HepG2 (cell line): Measurements from ENCODE around the gene CA10. TPM values are rescaled to one million over a fixed set of nuclear protein-coding genes. Genes with fewer than 3 reads are reported as not detected.

Experiments
- ATAC-seq: fragments of 200-7000 bp; cut with Tn5 transposase; 3 replicates; pipeline ENCODE4 v1.9.1; 2020; ENCODE audit warnings: mild to moderate bottlenecking, moderate library complexity
- BruUV-seq: library from RNA; stranded (reverse); fragments of 400-500 nt; replicated peaks from 2 replicates; lab custom pipeline; 2021; lab: Mats Ljungman, UMichigan
- CTCF ChIA-PET: fragments of 300-600 bp; formaldehyde crosslinking; extraction: SDS; loops from one replicate; lab custom pipeline; 2021; ENCODE audit warnings: low total read pairs, inconsistent platforms, low intra/inter-chr PET ratio; lab: Yijun Ruan, JAX
- POLR2A ChIA-PET: fragments of 350-600 bp; sonication (Branson Sonifier 250); formaldehyde crosslinking; loops from one replicate; lab custom pipeline; 2020; ENCODE audit warnings: antibody characterized with exemption, inconsistent platforms; lab: Yijun Ruan, JAX
- DNase-seq: peaks from one replicate; pipeline ENCODE4 v3.0.0-alpha.2; 2015; ENCODE audit warnings: low spot score
- FAIRE-seq: peaks from 3 replicates; lab custom pipeline; 2011; peaks lifted over from hg19 to GRCh38; lab: Jason Lieb, UNC
- H2AFZ ChIP-seq: one replicate; pipeline ENCODE4 v1.6.1; 2011; ENCODE audit warnings: low read length, inconsistent platforms
- H3K27ac ChIP-seq: fragments of 300-600 bp; 3 replicates; pipeline ENCODE4 v1.8.0; 2011; ENCODE audit warnings: mixed run types, mild to moderate bottlenecking, mixed read lengths, low read length, inconsistent platforms; ENCODE audit not compliant: insufficient read depth; ENCODE audit errors: extremely low read length
- H3K27me3 ChIP-seq, 2 experiments: fragments of 200-600 bp in 1 of 2; 2 replicates in 1 of 2; 3 replicates in 1 of 2; pipeline versions ENCODE4 v1.6.0 to v1.8.0; 2011; ENCODE audit warnings: low read length in 2 of 2, mild to moderate bottlenecking in 2 of 2, moderate library complexity in 2 of 2, inconsistent platforms in 1 of 2; ENCODE audit not compliant: insufficient read depth in 2 of 2, control insufficient read depth in 1 of 2
- H3K36me3 ChIP-seq, 2 experiments: fragments of 200-600 bp in 1 of 2; replicated peaks in 1 of 2; 2 replicates in 1 of 2; 3 replicates in 1 of 2; pipeline versions ENCODE4 v1.5.1 to v1.8.0; 2011; ENCODE audit warnings: low read length in 2 of 2, inconsistent platforms in 1 of 2; ENCODE audit not compliant: insufficient read depth in 2 of 2, control insufficient read depth in 1 of 2
- H3K4me1 ChIP-seq: 2 replicates; pipeline ENCODE4 v1.5.1; 2012; ENCODE audit warnings: low read length, inconsistent platforms; ENCODE audit not compliant: insufficient read depth
- H3K4me2 ChIP-seq: 2 replicates; pipeline ENCODE4 v1.6.0; 2011; ENCODE audit warnings: low read depth, low read length, inconsistent platforms
- H3K4me3 ChIP-seq, 3 experiments: fragments of 200-600 bp in 1 of 3; sonication (generic), shearing (Covaris generic) in 1 of 3; replicated peaks in 1 of 3; 2 replicates each; pipeline ENCODE4 v1.5.1; 2011 to 2016; ENCODE audit warnings: low read length in 3 of 3, inconsistent platforms in 2 of 3, low read depth in 2 of 3, mild to moderate bottlenecking in 2 of 3, control low read depth in 1 of 3, mixed read lengths in 1 of 3; ENCODE audit not compliant: insufficient read depth in 1 of 3
- H3K79me2 ChIP-seq: one replicate; pipeline ENCODE4 v1.6.1; 2011; ENCODE audit warnings: low read length, inconsistent platforms; ENCODE audit not compliant: insufficient read depth
- H3K9ac ChIP-seq: 2 replicates; pipeline ENCODE4 v1.6.0; 2011; ENCODE audit warnings: mild to moderate bottlenecking, low read depth, low read length, inconsistent platforms; ENCODE audit not compliant: insufficient read depth
- H3K9me3 ChIP-seq: 2 replicates; pipeline ENCODE4 v1.5.1; 2012; ENCODE audit warnings: mild to moderate bottlenecking, low read length
- H4K20me1 ChIP-seq: 2 replicates; pipeline ENCODE4 v1.6.0; 2011; ENCODE audit warnings: inconsistent platforms, mild to moderate bottlenecking, low read length, moderate library complexity; ENCODE audit not compliant: insufficient read depth
- CCAR2 ChIP-seq: fragments of 200-400 bp; formaldehyde crosslinking; optimal IDR thresholded peaks from 2 replicates; pipeline ENCODE3; 2018; ENCODE audit warnings: low read depth, mild to moderate bottlenecking, low read length, moderate library complexity
- CSRNP1 ChIP-seq: sonication (generic); formaldehyde crosslinking; IDR thresholded peaks from 2 replicates; pipeline ENCODE4 v1.8.1; 2023; ENCODE audit warnings: mild to moderate bottlenecking, missing genetic modification reagents
- HNRNPL ChIP-seq: fragments of 200-400 bp; formaldehyde crosslinking; IDR thresholded peaks from 2 replicates; pipeline ENCODE4 v1.6.1; 2017; ENCODE audit warnings: mild to moderate bottlenecking, low read depth, low read length
- NR1H2 ChIP-seq: sonication (generic); formaldehyde crosslinking; IDR thresholded peaks from 2 replicates; pipeline ENCODE4 v1.8.1; 2022; ENCODE audit warnings: low read depth, missing genetic modification reagents, borderline replicate concordance
- SIX4 ChIP-seq: sonication (generic); formaldehyde crosslinking; IDR thresholded peaks from 2 replicates; pipeline ENCODE4 v1.4.0; 2020; ENCODE audit warnings: missing genetic modification reagents
- THAP7 ChIP-seq: sonication (generic); formaldehyde crosslinking; IDR thresholded peaks from 2 replicates; pipeline ENCODE4 v1.8.1; 2023; ENCODE audit warnings: mild to moderate bottlenecking, missing genetic modification reagents
- ZGPAT ChIP-seq: IDR thresholded peaks from 2 replicates; pipeline ENCODE4 v1.6.1; 2016; ENCODE audit warnings: mild to moderate bottlenecking
- ZNF318 ChIP-seq: sonication (generic); formaldehyde crosslinking; IDR thresholded peaks from 2 replicates; pipeline ENCODE4 v1.4.0; 2020; ENCODE audit warnings: mild to moderate bottlenecking, missing genetic modification reagents
- ZNF510 ChIP-seq: sonication (generic); formaldehyde crosslinking; IDR thresholded peaks from 2 replicates; pipeline ENCODE4 v1.4.0; 2020; ENCODE audit warnings: low read depth, mild to moderate bottlenecking, missing genetic modification reagents
- ZNF766 ChIP-seq: sonication (generic); formaldehyde crosslinking; IDR thresholded peaks from 2 replicates; pipeline ENCODE4 v1.5.0; 2020; ENCODE audit warnings: missing genetic modification reagents, borderline replicate concordance
- ZNF83 ChIP-seq: sonication (generic); formaldehyde crosslinking; IDR thresholded peaks from 2 replicates; pipeline ENCODE4 v1.4.0; 2020; ENCODE audit warnings: missing genetic modification reagents, mild to moderate bottlenecking, borderline replicate concordance
- WGBS: methylation state at CpG from one replicate; pipeline ENCODE4 v1.1.6; 2017; ENCODE audit warnings: low lambda C conversion rate; 5-methylcytosine and 5-hydroxymethylcytosine counted together
- in situ Hi-C: cut with HindIII; loops from 2 replicates; pipeline ENCODE4 v1.10.0; 2017; ENCODE audit warnings: low pct_unique_long_range_greater_than_20kb; ENCODE audit not compliant: extremely low pct_ligation_motif_present
- intact Hi-C: fragments of 100-400 bp; cut with micrococcal nuclease; formaldehyde crosslinking; loops from one replicate; pipeline ENCODE4 v1.10.0; 2022; ENCODE audit not compliant: unreplicated experiment
- polyA plus RNA-seq, 8 experiments: library from polyadenylated mRNA; depleted of rRNA in 3 of 8; stranded (reverse) in 7 of 8; unstranded in 1 of 8; fragments of >200 nt; fragmentation: Illumina TruSeq in 4 of 8; extraction: Trizol in 4 of 8; gene quantifications; 2 replicates each; pipeline versions ENCODE4 v1.2.1 to v1.2.3, GENCODE V29; 2011 to 2016; ENCODE audit warnings: low read depth in 4 of 8, missing spikeins in 1 of 8, mixed read lengths in 1 of 8; ENCODE audit not compliant: insufficient read depth in 1 of 8
- total RNA-seq, 5 experiments: library from RNA; depleted of rRNA; stranded (reverse); fragments of >200 nt; fragmentation: Illumina TruSeq; extraction: Trizol; gene quantifications; 2 replicates each; pipeline ENCODE4 v1.2.3, GENCODE V29; 2016; ENCODE audit warnings: low read depth in 1 of 5

The CA10 gene
- total and polyA plus RNA-seq, 2 of the 13 experiments (the other 11 are each of a cell fraction or from before 2014, with no cell fraction given) = not detected

- Histone ChIP-seq H3K79me2 (no peaks in the 10 kb centered on the region), H3K9me3 (no peaks in the 10 kb centered on the region), H3K9ac (no peak overlapping the region), H2AFZ (no peak overlapping the region), H3K4me3 (no peak overlapping the region), H3K4me1 (no peaks in the 10 kb centered on the region), H4K20me1 (no peaks in the 10 kb centered on the region), H3K4me2 (no peak overlapping the region), H3K27me3 (0 out of 5 replicates have a peak, but pooled peaks cover 0 to 3% of the 10 kb centered on the region in 2 experiments), H3K27ac (no peak overlapping the region), H3K36me3 (no peaks in the 10 kb centered on the region)
- POLR2A ChIA-PET = no interaction called here
- BruUV-seq = no TSS peak
- in situ Hi-C loops (loop anchor here (5.0 kb wide), 2 partner anchors 49 to 51 kb away; no protein-coding TSS in a partner anchor), intact Hi-C loops (no loop called here)
- CTCF ChIA-PET = no interaction called here
- FAIRE-seq = no peak
- WGBS = 8% methylated on average over 10 of the region's 10 CpGs
- ATAC-seq = no peak
- DNase-seq = no peak
- TF ChIP-seq CCAR2 (no peak), HNRNPL (no peak), CSRNP1 (CRISPR knock-in tag) (no peak), NR1H2 (no peak), ZNF318 (CRISPR knock-in tag) (no peak), THAP7 (no peak), ZGPAT (CRISPR knock-in tag) (no peak), SIX4 (CRISPR knock-in tag) (no peak), ZNF510 (no peak), ZNF766 (CRISPR knock-in tag) (no peak), ZNF83 (CRISPR knock-in tag) (no peak)
Measured at GRCh38 chr17:51683291-51683690, 475.2 kb downstream of the CA10 start.
